ENCODE results near the gene CNTNAP5. TPM values are rescaled to one million over a fixed set of nuclear protein-coding genes. Genes with fewer than 3 reads are reported as not detected.

The CNTNAP5 gene
- total and polyA plus RNA-seq, 2 of the 4 experiments (the other 2 are of a cell fraction), result not detected

GRCh38 chr2:124646166-124646815 is 621.2 kb downstream of the CNTNAP5 start:
- ChIA-PET CTCF (no interaction called here), POLR2A (ENCODE audit: unreplicated experiment) (no interaction called here)
- H3K27me3 ChIP-seq (ENCODE audit: control insufficient read depth, insufficient read depth, low read length), result no peaks in the 10 kb centered on the region

More at GRCh38 chr2:124646166-124646815, 621.2 kb downstream of the CNTNAP5 start:
- Histone ChIP-seq H2AFZ (replicated peaks; ENCODE audit: low read length, poor library complexity) (no peak overlapping the region), H3K4me1 (ENCODE audit: control insufficient read depth, insufficient read depth, low read length) (no peaks in the 10 kb centered on the region), H3K4ac (ENCODE audit: low read depth, low read length) (no peak overlapping the region), H2AK9ac (replicated peaks; ENCODE audit: low read depth, low read length, poor library complexity) (no peak overlapping the region), H2BK120ac (ENCODE audit: low read depth, low read length) (no peak overlapping the region), H3K36me3 (ENCODE audit: control insufficient read depth, insufficient read depth, low read length) (no peaks in the 10 kb centered on the region), H3K9ac (ENCODE audit: low read depth, low read length) (no peak overlapping the region), H3K18ac (ENCODE audit: low read depth, low read length) (no peak overlapping the region), H3K79me1 (ENCODE audit: low read depth in 1 of 2, low read length in 2 of 2) (no peaks in the 10 kb centered on the region), H3K9me3 (ENCODE audit: control insufficient read depth, insufficient read depth, low read length) (no peaks in the 10 kb centered on the region), H3K4me2 (ENCODE audit: low read depth, low read length) (no peak overlapping the region), H4K20me1 (ENCODE audit: insufficient read depth, low read length) (no peaks in the 10 kb centered on the region), H3K23ac (ENCODE audit: low read depth, low read length) (no peak overlapping the region), H4K8ac (ENCODE audit: low read depth in 2 of 2, low read length in 2 of 2) (no peak overlapping the region), H3K56ac (ENCODE audit: extremely low read depth, insufficient read depth, low read length) (no peak overlapping the region), H3K9me1 (ENCODE audit: insufficient read depth, low read length) (no peaks in the 10 kb centered on the region), H3K4me3 (ENCODE audit: insufficient read depth, low read depth, low read length) (no peak overlapping the region), H3K14ac (replicated peaks; ENCODE audit: low read depth, low read length) (no peak overlapping the region), H2BK20ac (ENCODE audit: low read depth, low read length) (no peak overlapping the region), H3K27ac (ENCODE audit: insufficient read depth, low read length) (no peak overlapping the region), H4K5ac (ENCODE audit: low read depth, low read length) (no peak overlapping the region), H2BK5ac (ENCODE audit: low read depth, low read length, poor library complexity, severe bottlenecking) (no peak overlapping the region), H2BK15ac (ENCODE audit: low read depth, low read length) (no peak overlapping the region), H2AK5ac (ENCODE audit: low read depth, low read length) (no peak overlapping the region), H4K91ac (ENCODE audit: insufficient read depth, low read depth, low read length) (no peak overlapping the region)
- TF ChIP-seq MAZ (IDR thresholded peaks at IDR 0.05; ENCODE audit: borderline replicate concordance, low read depth, low read length), result no peak
- no TSS peak for BruUV-seq (replicated peaks)
- DNase-seq (no peak), ATAC-seq (ENCODE audit: low read depth) (no peak)
- in situ Hi-C loops (cut with MboI; ENCODE audit: low sequenced_read_pairs), result no loop called here
- intact Hi-C loops (cut with micrococcal nuclease), result no loop called here
- dilution Hi-C loops (cut with HindIII; ENCODE audit: low sequenced_read_pairs, unreplicated experiment), result no loop called here
- WGBS, 2 experiments (ENCODE audit: extremely low coverage in 2 of 2, insufficient read length in 1 of 2), result no CpG with 5 or more reads among the region's 4 CpGs

All from IMR-90 (cell line).